Measurements from ENCODE around the gene RIC8B. TPM values are rescaled to one million over a fixed set of nuclear protein-coding genes. Genes with fewer than 3 reads are reported as not detected.

The RIC8B gene
- total RNA-seq, 1 donor: 5.6 TPM

- Histone ChIP-seq H3K4me1 (ENCODE audit: insufficient read depth, low read length) (no peaks in the 10 kb centered on the region), H3K27me3 (ENCODE audit: insufficient read depth, low read length) (peaks cover 68% of the 10 kb centered on the region), H3K9me3 (ENCODE audit: low read depth, low read length) (no peaks in the 10 kb centered on the region), H3K4me3 (ENCODE audit: low read length) (no peak overlapping the region)
These were observed 114.8 kb downstream of the RIC8B start for GRCh38 chr12:106889326-106889725.

- Histone ChIP-seq H3K27me3 (ENCODE audit: insufficient read depth, low read length) (peaks cover 69% of the 10 kb centered on the region), H3K4me1 (ENCODE audit: insufficient read depth, low read length) (no peaks in the 10 kb centered on the region), H3K9me3 (ENCODE audit: low read depth, low read length) (no peaks in the 10 kb centered on the region), H3K4me3 (ENCODE audit: low read length) (no peak overlapping the region)
These were observed 115.6 kb downstream of the RIC8B start for GRCh38 chr12:106889950-106890626.

DNA sequence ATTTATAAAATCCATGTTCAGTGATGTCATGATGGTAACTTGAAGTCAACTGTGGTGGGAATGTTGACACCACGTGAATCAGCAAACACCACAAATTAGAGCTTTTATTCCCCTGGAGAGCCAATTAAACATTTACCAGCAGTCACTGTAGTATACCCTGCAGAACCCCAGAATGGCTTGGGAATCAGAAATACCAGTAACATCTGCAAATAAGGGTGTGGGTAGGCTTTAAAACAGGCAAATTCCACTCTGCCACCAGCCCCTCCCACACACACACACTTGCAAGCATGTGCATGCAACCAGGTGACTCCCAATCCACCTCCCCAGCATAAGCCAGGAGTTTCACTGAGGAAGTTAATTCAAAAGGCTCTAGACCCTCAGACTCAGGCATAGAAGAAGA lies 117.6 kb downstream of the RIC8B start:
- H3K4me3 ChIP-seq (ENCODE audit: low read length): no peak overlapping the region
- peaks cover 83% of the 10 kb centered on the region for H3K27me3 ChIP-seq (ENCODE audit: insufficient read depth, low read length)
- no peaks in the 10 kb centered on the region for H3K9me3 ChIP-seq (ENCODE audit: low read depth, low read length)
- H3K4me1 ChIP-seq (ENCODE audit: insufficient read depth, low read length): no peaks in the 10 kb centered on the region

DNA sequence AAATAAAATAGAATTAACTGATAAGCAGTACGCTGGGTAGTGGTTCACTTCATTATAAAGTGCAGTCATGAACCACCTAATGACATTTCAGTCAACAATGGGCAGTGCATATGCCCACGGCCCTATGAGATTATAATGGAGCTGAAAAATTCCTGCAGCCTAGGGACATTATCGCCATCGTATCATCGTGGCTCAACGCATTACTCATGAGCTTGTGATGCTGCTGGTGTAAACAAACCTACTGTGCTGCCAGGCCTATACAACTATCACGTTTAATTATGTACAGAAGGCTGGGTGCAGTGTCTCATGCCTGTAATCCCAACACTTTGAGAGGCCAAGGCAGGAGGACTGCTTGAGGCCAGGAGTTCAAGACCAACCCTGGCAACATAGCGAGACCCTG lies 119.0 kb downstream of the RIC8B start:
- H3K9me3 ChIP-seq (ENCODE audit: low read depth, low read length): no peaks in the 10 kb centered on the region
- no peak overlapping the region for H3K4me3 ChIP-seq (ENCODE audit: low read length)
- no peaks in the 10 kb centered on the region for H3K4me1 ChIP-seq (ENCODE audit: insufficient read depth, low read length)
- H3K27me3 ChIP-seq (ENCODE audit: insufficient read depth, low read length): peaks cover 88% of the 10 kb centered on the region

DNA sequence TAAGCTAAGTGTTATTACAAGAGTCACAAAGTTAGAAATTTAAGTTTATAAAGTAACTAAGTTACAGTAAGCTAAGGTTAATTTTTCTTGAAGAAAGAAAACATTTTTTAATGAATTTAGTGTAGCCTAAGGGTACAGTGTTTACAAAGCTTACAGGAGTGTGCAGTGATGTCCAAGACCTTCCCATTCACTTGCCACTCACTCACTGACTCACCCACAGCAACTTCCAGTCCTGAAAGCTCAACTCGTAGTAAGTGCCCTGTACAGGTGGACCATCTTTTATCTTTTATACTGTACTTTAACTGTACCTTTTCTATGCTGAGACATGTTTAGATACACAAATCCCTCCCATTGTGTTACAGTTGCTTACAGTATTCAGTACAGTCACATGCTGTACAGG lies 120.3 kb downstream of the RIC8B start:
- Histone ChIP-seq H3K4me1 (ENCODE audit: insufficient read depth, low read length) (no peaks in the 10 kb centered on the region), H3K4me3 (ENCODE audit: low read length) (no peak overlapping the region), H3K27me3 (ENCODE audit: insufficient read depth, low read length) (peaks cover 91% of the 10 kb centered on the region), H3K9me3 (ENCODE audit: low read depth, low read length) (no peaks in the 10 kb centered on the region)

GRCh38 chr12:106896603-106897002 lies 122.1 kb downstream of the RIC8B start:
- peaks cover 89% of the 10 kb centered on the region for H3K27me3 ChIP-seq (ENCODE audit: insufficient read depth, low read length)
- no peaks in the 10 kb centered on the region for H3K9me3 ChIP-seq (ENCODE audit: low read depth, low read length)
- H3K4me3 ChIP-seq (ENCODE audit: low read length): no peak overlapping the region
- no peaks in the 10 kb centered on the region for H3K4me1 ChIP-seq (ENCODE audit: insufficient read depth, low read length)

DNA sequence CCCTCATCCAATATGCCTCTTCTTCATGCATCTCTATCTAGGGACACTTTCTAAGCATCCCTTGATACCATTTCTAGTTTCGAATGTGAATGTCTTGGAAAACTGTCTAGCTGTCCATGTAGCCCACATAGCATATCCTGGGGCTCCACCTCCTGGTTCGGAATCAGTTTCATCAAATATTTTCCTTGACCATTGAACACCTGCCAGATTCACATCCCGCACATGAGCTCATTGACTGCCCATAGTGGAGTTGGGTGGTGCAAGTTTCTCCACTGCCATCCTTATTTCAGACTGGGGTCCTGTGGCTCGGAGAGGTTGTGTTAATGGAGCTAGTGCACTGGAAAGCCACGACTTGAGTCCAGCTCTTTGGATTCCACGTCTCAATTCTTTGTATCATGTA lies 122.6 kb downstream of the RIC8B start:
- H3K4me1 ChIP-seq (ENCODE audit: insufficient read depth, low read length): no peaks in the 10 kb centered on the region
- H3K4me3 ChIP-seq (ENCODE audit: low read length): no peak overlapping the region
- no peaks in the 10 kb centered on the region for H3K9me3 ChIP-seq (ENCODE audit: low read depth, low read length)
- H3K27me3 ChIP-seq (ENCODE audit: insufficient read depth, low read length): peaks cover 89% of the 10 kb centered on the region

- peaks cover 1% of the 10 kb centered on the region for H3K4me1 ChIP-seq (ENCODE audit: insufficient read depth, low read length)
- H3K9me3 ChIP-seq (ENCODE audit: low read depth, low read length): no peaks in the 10 kb centered on the region
- peaks cover 89% of the 10 kb centered on the region for H3K27me3 ChIP-seq (ENCODE audit: insufficient read depth, low read length)
- no peak overlapping the region for H3K4me3 ChIP-seq (ENCODE audit: low read length)
These were observed 123.8 kb downstream of the RIC8B start for GRCh38 chr12:106897981-106898901.

DNA sequence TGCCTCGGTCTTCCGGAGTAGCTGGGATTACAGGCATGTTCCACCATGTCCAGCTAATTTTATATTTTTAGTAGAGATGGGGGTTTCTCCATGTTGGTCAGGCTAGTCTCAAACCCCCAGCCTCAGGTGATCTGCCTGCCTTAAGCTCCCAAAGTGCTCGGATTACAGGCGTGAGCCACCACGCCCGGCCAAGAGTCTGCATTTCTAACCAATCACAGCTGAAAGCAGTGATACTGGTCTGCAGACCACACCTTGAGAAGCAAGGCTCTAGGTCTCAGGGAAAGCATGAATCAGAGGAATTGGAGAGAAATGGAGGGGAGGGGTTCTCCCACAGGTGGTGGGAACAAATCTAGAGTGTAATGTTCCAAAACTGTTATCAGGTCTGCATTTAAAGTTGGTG lies 126.1 kb downstream of the RIC8B start:
- Histone ChIP-seq H3K9me3 (ENCODE audit: low read depth, low read length) (no peaks in the 10 kb centered on the region), H3K4me1 (ENCODE audit: insufficient read depth, low read length) (peaks cover 4% of the 10 kb centered on the region), H3K4me3 (ENCODE audit: low read length) (no peak overlapping the region), H3K27me3 (ENCODE audit: insufficient read depth, low read length) (peaks cover 90% of the 10 kb centered on the region)

GRCh38 chr12:106901276-106901675 lies 126.8 kb downstream of the RIC8B start:
- peaks cover 4% of the 10 kb centered on the region for H3K4me1 ChIP-seq (ENCODE audit: insufficient read depth, low read length)
- H3K9me3 ChIP-seq (ENCODE audit: low read depth, low read length): no peaks in the 10 kb centered on the region
- no peak overlapping the region for H3K4me3 ChIP-seq (ENCODE audit: low read length)
- H3K27me3 ChIP-seq (ENCODE audit: insufficient read depth, low read length): peaks cover 92% of the 10 kb centered on the region

DNA sequence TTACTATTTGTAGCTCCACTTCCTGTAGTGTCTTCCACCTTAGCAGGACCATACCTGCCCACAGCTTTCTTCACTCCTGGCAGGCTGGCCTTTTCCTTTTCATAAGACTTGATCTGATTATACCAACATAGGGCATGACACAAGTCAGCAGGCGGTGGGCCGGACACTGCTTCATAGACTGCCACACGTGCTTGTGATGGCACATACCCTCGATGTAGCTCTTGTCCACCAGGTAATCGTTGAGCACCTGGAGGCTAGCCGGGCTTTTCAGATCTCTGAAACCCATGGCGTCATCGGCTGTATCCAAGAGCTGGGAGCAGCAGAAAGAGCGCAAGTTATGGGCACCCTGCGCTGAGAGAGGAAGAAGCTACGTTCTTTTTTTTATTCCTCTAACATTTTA lies 127.6 kb downstream of the RIC8B start:
- Histone ChIP-seq H3K9me3 (ENCODE audit: low read depth, low read length) (no peaks in the 10 kb centered on the region), H3K27me3 (ENCODE audit: insufficient read depth, low read length) (peaks cover 96% of the 10 kb centered on the region), H3K4me3 (ENCODE audit: low read length) (no peak overlapping the region), H3K4me1 (ENCODE audit: insufficient read depth, low read length) (peaks cover 4% of the 10 kb centered on the region)

GRCh38 chr12:106903241-106903945 lies 128.9 kb downstream of the RIC8B start:
- H3K4me1 ChIP-seq (ENCODE audit: insufficient read depth, low read length): peaks cover 4% of the 10 kb centered on the region
- H3K4me3 ChIP-seq (ENCODE audit: low read length): no peak overlapping the region
- H3K27me3 ChIP-seq (ENCODE audit: insufficient read depth, low read length): peaks cover 97% of the 10 kb centered on the region
- no peaks in the 10 kb centered on the region for H3K9me3 ChIP-seq (ENCODE audit: low read depth, low read length)

DNA sequence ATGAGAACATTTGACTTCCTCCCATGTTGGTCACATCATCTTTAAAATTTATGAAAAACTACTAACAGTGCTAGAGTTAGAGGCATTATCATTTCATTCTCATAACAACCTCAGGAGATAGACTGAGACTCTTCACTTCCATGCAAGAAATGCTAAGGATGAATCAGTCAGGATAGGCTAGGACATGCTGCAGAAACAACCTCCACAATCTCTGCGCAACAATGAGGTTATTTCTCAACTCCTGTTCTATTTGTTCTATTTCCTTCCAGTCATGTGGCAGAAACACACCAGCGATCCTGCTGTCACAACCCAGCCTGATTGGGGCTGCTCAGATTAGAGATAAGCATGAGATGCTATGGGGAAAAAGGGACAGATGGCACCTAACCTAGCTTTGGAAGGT lies 132.2 kb downstream of the RIC8B start:
- H3K4me3 ChIP-seq (ENCODE audit: low read length): no peak overlapping the region
- H3K4me1 ChIP-seq (ENCODE audit: insufficient read depth, low read length): peaks cover 14% of the 10 kb centered on the region
- no peaks in the 10 kb centered on the region for H3K9me3 ChIP-seq (ENCODE audit: low read depth, low read length)
- H3K27me3 ChIP-seq (ENCODE audit: insufficient read depth, low read length): peaks cover 92% of the 10 kb centered on the region

DNA sequence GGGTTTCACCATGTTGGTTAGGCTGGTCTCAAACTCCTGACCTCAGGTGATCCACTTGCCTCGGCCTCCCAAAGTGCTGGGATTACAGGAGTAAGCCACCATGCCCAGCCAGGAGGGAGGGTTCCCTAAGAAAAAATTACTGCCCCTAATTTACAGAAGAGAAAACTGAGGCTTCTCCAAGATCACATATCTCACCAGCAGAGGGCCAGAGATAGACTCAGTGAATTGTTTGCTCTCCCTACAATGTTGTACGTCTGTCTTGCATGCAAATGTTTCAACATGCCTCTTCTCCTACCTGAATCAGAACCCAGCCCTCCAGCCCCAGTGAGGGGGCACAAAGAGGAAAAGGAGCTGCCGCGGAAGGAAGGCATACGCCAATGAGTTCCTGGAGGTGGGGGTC lies 132.9 kb downstream of the RIC8B start:
- peaks cover 92% of the 10 kb centered on the region for H3K27me3 ChIP-seq (ENCODE audit: insufficient read depth, low read length)
- peaks cover 14% of the 10 kb centered on the region for H3K4me1 ChIP-seq (ENCODE audit: insufficient read depth, low read length)
- H3K9me3 ChIP-seq (ENCODE audit: low read depth, low read length): no peaks in the 10 kb centered on the region
- no peak overlapping the region for H3K4me3 ChIP-seq (ENCODE audit: low read length)

GRCh38 chr12:106907846-106908245 lies 133.4 kb downstream of the RIC8B start:
- Histone ChIP-seq H3K4me3 (ENCODE audit: low read length) (no peak overlapping the region), H3K4me1 (ENCODE audit: insufficient read depth, low read length) (peaks cover 14% of the 10 kb centered on the region), H3K27me3 (ENCODE audit: insufficient read depth, low read length) (peaks cover 92% of the 10 kb centered on the region), H3K9me3 (ENCODE audit: low read depth, low read length) (no peaks in the 10 kb centered on the region)

Data from mononuclear cell (primary cell).